Fibroblast of upper back skin (primary cell): Measurements from ENCODE around the gene NDUFAF4.
"Not testable (repeated sequence)": the region's sequence is repeated elsewhere in the genome, so short reads cannot be mapped to it uniquely, and the experiment has no call there.

Experiments used
- DNase-seq: peaks from one replicate; pipeline ENCODE4 v3.0.0-alpha.2; 2013

Gene NDUFAF4

GRCh38 chr6:96898241-96898851 lies 655 bp upstream of the NDUFAF4 start:
- peak; percentile 7 for DNase-seq

- DNase-seq, result no peak
These were observed 8.5 kb downstream of the NDUFAF4 start for GRCh38 chr6:96889146-96889545.

GRCh38 chr6:96888745-96889144 lies 8.9 kb downstream of the NDUFAF4 start:
- no peak for DNase-seq

- no peak for DNase-seq
These were observed 11.2 kb downstream of the NDUFAF4 start for GRCh38 chr6:96886519-96886918.

- not testable (repeated sequence) for DNase-seq
These were observed 12.5 kb downstream of the NDUFAF4 start for GRCh38 chr6:96885187-96885631.

DNA sequence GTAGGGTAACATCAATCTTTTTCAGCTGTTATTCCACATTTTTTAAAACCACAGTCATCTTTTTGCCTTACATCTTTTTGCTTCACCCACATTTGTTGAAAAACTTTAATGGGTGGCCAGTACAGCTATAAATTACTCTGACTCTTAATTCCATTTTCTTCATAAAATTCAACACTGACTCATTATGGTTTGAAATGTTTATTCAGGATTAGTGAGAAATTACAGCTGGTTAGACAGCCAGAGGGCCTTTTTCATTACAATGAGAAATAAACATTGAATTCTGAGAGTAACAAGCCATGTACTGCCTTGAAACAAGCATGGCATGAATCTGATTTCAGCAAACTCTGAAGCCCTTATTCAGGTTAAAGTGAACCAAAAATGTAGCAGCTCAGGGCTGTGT lies 19.5 kb downstream of the NDUFAF4 start:
- DNase-seq, result peak; percentile 38

- DNase-seq, result no peak
These were observed 20.7 kb downstream of the NDUFAF4 start for GRCh38 chr6:96876886-96877545.

GRCh38 chr6:96872976-96873375 lies 24.7 kb downstream of the NDUFAF4 start:
- DNase-seq, result no peak

GRCh38 chr6:96865055-96865405 lies 32.7 kb downstream of the NDUFAF4 start:
- no peak for DNase-seq

DNA sequence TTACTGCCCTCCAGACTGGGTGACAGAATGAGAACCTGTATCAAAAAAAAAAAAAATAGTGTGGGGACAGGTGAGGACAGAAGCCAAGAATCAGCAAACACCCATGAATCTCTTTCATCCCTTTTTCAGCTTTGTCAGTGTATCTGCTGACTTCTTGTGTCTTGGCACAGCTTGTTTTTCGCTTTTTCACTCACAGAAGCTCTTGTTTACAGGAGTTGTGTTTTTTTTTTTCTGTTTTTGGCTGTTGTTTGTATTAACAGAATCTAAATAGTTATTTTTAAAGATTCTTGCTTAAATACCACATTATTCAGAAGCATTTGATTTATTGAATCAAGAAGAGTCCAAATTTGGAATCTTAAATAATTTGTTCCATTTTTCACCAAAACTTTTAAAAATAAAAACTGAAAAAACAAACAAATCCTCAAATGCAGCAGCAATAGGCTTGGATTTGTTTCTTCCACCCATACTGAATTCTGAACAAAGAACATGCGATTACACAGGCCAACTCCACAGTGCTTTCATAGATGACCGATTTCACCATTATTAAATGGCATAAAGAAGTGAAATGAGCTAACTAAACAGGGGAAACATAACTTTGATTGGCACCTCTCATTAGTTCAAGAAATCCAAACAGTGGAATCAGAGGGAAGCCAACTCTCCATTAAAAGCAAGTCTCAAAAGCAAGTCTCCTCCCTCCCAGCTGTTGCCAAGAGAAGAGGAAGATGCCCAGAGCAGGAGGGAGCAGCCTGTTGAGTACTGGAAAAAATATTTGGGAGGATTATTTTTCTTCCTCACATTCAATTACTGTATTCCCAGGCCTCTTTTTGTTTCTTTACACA lies 33.3 kb downstream of the NDUFAF4 start:
- no peak for DNase-seq

- no peak for DNase-seq
These were observed 35.1 kb downstream of the NDUFAF4 start for GRCh38 chr6:96862560-96862959.

- no peak for DNase-seq
These were observed 36.1 kb downstream of the NDUFAF4 start for GRCh38 chr6:96861588-96861987.

DNA sequence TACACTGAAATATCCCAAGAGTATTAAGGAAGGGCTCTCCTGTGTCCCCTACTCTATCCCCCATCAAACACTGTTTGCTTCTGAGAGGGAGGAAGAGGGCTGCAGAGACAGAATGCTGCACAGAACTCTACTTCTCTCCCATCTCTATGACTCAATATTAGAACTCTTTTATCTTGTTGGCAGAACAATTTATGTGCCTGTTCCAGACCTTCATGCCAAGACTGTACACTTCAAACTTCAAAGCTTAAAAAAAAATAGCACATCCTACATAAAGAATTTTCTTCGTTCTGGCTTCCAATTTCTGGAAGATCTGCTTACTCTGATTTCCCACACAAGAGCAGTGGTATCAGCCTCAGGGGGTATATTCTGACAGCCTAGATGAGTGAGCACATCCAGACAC lies 40.8 kb downstream of the NDUFAF4 start:
- DNase-seq, result no peak

DNA sequence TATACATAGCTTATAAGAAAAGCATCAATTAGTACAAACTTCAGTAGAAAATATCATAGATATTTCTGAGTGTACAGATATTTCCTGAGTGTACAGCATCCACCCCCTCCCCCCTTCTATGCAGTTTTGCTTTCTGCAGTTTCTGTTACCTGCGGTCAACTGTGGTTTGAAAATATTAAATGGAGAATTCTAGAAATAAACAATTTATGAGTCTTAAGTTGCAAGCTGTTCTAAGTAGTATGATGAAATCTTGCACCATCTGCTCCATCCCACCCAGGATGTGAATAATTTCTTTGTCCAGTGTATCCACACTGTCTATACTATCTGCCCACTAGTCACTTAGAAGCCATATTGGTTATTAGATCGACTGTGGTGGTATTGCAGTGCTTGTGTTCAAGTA lies 44.6 kb downstream of the NDUFAF4 start:
- DNase-seq, result no peak

DNA sequence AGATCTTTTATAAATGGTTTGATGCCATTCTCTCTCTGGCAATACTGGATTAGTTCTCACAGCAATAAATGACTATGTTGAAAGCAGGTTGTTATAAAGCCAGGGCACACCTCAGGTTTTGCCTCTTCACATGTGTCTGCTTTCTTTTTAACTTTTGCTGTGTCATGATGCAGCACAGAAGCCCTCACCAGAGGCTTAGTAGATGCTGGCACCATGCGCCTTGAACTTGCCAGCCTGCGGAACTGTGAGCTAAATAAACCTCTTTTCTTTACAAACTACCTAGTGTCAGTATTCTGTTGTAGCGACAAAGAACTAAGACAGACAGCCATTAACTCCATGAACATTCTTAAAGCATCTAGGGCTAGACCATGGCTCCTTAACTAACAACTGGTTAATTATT lies 45.1 kb downstream of the NDUFAF4 start:
- DNase-seq, result no peak

DNA sequence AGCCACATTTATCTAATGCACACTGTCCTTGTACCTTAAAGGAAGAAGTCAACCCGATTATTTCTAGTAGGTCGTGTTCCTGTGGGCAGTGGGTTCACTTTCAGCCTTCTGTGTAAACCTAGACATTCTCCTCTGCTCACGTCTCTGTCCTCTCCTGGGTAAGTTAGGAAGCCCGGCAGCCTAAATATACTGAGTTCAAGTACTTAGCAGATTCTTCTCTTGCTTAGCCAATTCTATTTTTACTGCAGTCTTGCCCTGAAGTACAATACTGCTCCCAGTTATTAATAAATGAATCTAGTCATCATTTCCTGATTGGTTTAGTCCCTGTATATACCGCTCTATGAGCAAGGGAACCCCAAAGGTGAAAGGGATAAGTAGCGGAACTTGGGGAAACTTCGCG lies 45.8 kb downstream of the NDUFAF4 start:
- no peak for DNase-seq

- no peak for DNase-seq
These were observed 48.1 kb downstream of the NDUFAF4 start for GRCh38 chr6:96849615-96850014.

GRCh38 chr6:96844530-96844929 lies 53.2 kb downstream of the NDUFAF4 start:
- DNase-seq, result no peak

DNA sequence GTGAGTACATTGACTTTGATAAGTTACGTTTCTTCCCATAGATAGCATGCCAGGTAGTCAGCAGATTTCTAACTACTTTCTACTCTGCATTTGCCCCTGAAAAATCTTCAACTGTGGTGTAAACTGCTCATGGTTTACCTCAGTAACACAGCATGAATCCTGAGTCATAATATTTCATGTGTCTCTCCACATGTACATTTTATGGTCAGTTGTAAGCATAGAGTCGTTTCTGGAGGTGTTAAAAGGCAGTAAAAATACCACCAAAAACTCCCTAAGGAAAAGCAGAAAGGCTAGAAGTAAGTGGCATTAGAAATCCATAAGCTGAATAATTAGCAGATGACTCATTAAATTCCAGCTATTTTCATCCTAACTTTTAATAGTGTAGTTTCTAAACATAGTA lies 56.3 kb downstream of the NDUFAF4 start:
- DNase-seq, result peak; percentile 53
